SKM-1 (cell line): ENCODE results near the gene ABCA2.

Source experiments
- DNase-seq: peaks from one replicate; lab custom pipeline; 2025; ENCODE audit not compliant: unreplicated experiment; lab: John Stamatoyannopoulos, UW

The ABCA2 gene

DNA sequence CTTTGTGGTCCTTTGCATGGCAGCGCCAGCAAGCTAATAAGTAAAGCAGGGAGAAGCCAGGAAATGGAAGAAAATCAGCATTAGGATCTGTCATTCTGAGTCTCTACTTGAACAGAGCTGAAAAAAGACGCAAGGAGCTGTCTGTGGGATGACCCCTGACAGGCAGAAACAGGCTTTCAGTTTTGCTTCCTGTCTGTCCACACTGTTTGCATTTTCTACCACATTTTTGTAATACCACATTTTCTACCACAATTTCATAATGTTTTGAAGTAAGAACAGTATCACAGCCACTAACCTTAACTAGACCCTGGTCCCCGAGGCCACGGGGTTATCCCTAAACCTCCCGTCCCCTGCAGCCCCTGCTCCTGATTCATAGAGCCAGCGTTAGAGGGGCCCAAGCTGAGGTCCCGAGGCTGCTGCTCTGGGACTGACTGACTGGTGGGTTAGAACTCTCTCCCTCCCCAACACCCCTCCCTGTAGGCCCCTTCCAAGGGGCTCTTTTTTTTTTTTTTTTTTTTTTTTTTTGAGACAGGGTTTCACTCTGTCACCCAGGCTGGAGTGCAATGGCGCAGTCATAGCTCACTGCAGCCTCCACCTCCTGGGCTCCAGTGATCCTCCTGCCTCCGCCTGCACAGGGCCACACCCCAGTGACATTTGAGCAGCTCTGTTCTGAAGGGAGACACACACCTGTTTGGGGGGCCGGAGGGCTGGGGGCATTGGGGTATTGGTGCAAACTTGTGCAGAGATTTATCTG is 27.7 kb downstream of the ABCA2 start:
- DNase-seq = peak; percentile 85

DNA sequence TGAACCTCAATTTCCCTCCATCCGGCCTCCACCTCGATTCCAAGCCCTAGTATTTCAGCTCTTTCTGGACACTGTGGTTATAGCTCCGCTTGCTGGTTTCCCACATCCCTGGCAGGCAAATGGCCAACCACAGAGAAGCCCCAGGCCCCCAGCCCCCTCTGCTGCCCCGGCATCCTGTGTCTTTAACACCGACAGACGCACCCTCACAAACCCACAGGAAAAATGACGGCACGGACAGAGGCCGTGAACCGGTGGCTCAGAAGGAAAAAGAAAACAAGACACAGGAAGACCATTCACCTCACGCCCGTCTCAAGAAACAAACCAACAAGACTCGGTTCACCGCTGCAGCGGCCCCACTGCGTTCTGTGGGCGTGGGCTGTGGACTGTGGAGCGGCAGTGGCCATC is 30.2 kb downstream of the ABCA2 start:
- no peak for DNase-seq

DNA sequence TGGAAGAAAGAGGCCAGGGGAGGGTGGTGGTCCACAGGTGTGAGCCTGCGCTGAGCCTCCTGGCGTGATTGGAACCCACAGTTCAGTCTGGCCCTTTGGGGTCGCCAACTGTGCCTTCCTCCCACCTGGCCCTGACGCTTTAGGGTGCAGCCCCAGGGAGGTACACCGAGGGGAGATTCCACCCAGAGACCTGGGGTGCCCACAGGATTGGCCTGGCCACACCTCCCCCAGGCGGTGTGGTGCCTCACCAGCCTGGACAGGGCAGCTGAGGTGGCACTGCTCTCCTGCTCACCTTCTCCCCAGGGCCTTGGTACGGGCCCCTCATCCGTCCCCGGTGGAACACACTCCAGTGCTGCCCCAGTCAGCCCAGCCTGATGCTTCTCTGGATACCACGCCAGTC is 30.7 kb downstream of the ABCA2 start:
- DNase-seq = no peak

DNA sequence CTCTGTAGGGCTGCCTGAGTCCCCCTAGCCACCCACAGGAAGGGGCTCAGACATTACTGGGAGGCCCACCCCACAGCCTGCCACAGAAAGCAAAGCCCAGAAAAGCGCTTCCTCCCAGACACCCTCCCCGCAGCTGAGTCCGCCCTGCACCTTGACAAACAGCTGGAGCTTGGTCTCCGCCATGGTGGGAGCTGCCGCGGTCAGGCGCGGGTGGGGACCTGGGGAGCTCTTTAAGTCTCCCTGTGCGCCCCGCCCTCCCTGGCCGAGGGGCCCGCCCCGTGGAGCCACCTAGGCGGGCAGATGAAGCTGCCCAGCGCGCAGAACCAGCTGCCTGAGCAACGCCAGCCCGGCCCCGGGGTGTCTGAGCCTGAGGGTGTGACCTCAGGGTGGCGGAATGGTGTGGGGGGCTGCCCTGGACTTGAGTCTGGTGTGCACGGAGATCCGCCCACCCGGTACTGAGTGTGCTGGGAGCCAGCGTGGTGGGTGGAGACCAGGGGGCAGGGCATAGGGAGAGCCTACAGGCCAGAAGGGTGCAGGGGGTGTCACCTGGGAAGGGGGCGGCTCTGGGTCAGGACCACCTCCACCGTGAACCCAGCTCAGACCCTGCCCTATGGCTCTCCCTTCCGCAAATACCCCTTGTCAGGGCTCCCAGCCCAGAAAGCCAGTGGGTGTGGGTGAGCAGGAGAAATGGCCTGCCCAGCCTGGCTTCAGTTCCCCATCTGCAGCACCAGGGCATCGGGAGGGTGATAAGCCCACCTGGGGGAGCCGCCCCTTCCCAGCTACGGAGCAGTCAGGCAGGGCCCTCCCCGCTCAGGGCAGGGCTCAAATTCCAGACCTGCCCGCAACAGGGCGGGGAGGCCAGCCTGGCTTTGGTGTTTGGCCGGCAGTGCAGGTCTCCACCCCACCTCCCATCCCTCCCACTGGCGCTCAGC is 31.4 kb downstream of the ABCA2 start, which contains the start of gene CLIC3:
CLIC3 (minus strand) TSS at position 208 of the 932 bp plus-strand sequence; CDS start at position 183, 25 bp downstream.
- DNase-seq = no peak

DNA sequence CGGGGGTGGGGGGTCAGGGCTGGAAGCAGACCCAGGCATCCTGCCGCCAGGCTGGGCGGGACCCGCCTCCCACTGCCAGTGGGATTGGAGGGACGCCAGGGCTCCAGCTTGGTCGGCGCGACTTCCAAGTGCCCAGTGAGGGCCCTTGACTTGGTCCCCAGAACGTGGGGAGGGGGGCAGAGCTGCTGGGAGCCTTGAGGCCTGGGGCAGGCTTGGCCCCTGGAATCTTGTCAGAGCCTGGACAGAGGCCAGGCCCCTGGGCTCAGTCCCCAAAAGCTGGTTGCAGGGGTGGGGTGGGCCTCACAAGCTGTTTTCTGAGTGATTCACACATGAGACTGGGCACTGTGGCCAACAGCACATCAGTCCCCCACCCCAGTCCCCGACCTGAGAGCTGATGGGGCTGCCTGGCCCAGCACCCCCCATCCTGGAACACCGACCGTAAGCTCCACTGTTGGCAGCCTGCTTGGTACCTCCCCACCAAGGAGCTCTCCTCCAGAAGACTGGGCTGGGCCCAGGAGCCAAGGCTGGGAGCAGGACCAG is 32.2 kb downstream of the ABCA2 start:
- DNase-seq = no peak

DNA sequence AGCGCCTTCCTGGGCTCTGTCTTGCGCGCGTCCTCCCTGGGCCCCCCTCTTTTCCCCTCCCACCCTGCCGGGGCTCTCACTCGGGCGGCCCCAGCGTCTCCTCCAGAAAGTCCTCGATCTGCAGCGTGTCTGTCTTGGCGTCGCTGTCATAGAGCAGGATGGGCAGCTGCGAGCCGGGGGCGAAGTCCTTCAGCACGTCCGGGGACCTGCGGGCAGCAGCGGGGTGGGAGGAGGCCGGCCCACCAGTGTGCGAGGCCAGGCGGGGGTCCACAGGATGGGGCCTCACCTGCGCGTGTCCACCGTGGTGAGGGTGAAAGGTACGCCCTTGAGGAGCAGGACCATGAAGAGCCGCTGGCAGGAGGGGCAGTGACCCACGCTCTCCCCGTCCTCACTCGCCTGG is 32.7 kb downstream of the ABCA2 start:
- no peak for DNase-seq

DNA sequence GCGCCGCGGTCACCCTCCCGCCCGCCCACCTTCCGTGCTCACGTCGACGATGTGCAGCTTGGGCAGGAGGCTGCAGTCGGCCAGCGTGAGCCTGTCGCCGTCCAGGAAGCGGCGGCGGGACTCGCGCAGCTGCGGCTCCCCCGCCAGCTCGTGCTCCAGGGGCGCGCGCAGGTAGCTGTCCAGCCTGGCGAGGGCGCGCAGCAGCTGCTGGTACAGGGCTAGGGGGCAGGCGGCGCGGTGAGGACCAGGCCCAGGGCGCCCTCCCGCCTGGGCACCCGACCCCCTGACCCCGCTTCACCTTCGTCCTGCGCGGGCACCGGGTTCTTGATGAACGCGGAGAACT is 33.2 kb downstream of the ABCA2 start:
- no peak for DNase-seq

DNA sequence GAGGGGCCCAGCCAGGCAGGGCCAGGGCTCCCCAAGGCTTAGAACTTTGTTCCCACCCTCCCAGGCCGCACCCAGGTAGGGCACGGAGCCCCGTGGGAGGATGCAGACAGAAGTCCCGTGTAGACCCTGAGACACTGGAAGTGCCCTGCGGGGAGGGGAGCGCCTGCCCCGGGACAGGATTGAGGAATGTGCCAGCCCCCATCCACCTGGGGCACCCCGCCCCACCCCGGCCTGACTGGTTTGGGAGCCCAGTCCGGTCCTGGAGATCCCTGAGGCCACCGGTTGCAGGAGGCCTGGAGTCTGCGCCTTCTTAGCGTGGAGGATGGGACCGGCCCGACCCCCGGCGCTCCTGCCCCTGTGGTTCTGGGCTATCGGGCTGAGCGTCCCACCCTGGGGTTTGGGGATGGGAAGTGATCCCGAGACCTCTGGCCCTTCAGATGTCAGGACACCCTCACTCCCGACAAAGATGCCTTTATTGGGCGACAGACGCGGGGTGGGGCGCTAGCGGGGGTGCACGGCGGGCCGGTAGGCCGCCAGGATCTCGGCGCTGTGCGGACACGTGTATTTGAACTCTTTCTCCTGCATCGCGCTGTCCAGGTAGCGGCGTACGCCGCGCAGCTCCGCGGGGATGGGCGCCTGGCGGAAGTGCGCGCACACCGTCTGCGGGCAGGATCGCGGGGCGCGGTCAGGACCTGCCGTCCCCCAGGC is 33.7 kb downstream of the ABCA2 start:
- no peak for DNase-seq

DNA sequence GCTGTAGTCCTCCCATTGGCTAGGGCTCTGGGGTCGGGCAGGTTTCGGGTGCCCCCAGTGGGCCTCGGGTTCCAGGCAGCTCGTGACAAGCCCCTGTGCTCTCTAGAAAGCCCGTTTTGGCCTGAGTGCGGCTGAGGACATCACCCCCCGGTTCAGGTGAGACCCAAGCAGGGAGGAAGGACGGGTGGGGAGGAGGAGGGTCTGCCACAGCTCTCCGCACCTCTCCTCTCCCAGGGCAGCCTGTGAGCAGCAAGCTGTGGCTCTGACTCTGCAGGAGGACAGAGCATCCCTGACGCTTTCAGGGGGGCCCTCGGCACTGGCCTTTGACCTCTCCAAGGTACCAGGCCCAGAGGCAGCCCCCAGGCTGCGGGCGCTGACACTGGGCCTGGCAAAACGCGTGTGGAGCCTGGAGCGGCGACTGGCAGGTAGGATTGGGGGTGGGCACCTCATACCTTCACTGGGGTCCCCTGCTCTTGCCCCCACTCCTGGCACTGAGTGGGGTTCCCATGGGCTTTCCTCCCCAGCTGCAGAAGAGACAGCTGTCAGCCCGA is 35.1 kb downstream of the ABCA2 start:
- DNase-seq = no peak

DNA sequence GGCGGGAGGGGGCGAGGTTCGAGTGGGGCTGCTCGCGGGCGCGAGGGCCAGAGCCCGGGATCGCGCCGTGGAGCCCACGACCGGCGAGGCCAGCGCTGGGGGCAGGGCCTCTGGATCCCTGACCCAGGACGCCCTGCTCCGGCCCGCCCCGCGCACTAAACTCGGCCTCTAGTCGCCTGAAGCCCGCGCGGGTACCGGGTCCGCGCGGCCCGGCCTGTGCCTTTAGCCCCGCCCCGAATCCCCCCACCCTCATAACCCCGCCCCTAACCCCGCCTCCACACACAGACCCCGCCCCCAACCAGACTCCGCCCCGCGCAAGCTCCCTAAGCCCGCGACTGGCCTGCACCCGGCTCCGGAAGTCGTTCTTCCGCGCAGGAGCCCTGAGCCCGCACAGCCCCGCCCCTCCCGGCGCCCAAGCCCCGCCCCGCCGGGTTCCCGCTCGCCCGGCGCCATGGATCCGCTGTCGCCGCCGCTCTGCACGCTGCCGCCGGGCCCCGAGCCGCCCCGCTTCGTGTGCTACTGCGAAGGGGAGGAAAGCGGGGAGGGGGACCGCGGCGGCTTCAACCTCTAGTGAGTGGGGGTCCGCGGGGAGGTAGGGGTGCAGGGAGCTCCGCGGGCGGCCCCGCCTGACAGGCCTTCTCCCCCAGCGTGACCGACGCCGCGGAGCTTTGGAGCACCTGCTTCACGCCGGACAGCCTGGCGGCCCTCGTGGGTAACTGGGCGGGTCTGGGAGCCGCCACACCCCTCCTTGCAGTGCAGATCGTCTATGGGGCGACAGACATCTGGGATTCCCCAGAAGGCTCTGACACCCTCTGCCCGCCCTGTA is 35.8 kb downstream of the ABCA2 start, which contains the start of gene PAXX:
PAXX (plus strand) TSS at position 430 of the 826 bp plus-strand sequence; CDS start at position 452, 22 bp downstream.
- peak; percentile 85 for DNase-seq

DNA sequence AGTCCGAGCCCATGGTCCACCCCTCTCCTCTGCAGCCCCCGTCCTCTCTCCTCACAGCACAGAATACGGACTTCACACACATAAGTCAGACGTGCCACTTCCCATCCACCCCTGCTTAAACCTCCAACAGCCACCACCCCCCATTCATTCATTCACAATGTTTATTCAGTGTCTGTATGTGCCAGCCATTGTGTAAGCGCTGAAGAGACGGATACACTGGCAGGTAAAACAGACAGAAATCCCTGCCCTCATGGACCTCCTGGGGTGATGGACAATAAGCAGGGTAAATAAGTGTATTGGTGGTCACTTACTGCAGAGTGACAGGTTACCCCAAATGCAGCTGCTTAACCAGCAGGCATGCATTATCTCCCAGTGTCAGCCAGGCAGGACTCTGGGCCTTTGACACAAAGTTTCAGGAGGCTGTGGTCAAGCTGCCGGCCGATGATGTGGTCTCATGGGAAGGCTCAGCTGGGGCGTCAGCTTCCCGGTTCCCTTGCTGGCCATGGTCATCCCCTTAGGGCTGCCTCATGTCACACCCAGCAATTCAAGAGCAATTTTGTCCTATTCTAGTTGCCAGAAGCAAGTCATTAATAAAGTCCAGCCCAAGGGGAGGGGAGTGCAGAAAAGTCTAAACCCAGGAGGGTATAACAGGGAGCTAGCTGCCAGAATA is 37.7 kb downstream of the ABCA2 start:
- no peak for DNase-seq

DNA sequence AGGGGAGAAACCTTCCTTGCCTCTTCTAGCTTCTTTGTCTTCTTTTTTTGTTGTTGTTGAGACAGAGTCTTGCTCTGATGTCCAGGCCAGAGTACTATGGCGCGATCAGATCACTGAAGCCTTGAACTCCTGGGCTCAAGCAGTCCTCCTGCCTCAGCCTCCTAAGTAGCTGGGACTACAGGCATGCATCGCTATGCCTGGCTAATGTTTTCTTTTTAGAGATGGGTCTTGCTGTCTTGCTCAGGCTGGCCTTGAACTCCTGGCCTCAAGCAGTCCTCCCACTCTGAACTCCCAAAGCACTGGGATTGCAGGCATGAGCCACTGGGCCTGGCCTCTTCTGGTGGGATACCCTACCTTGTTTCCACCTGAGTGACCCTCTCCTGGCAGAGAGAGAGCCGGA is 39.2 kb downstream of the ABCA2 start:
- no peak for DNase-seq

DNA sequence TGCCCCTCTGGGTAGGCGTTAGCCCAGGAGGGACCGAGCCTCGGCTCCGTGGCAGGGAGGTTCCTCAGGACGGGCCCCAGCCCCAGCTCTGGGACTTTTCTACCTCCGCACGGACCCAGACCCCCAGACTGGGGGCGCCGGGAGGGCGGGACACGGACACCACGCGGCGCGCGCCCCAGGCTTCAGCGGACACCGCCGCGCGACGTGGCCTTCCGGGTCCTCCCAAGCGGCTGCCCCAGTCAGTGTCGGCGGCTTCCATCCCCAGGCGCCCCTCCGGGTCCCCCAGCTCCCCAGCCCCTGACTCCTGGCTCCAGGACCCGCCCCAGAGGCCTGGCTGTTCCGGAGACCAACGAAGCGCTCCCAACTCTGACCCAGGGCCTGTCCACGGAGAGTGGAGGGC is 42.2 kb downstream of the ABCA2 start:
- no peak for DNase-seq

DNA sequence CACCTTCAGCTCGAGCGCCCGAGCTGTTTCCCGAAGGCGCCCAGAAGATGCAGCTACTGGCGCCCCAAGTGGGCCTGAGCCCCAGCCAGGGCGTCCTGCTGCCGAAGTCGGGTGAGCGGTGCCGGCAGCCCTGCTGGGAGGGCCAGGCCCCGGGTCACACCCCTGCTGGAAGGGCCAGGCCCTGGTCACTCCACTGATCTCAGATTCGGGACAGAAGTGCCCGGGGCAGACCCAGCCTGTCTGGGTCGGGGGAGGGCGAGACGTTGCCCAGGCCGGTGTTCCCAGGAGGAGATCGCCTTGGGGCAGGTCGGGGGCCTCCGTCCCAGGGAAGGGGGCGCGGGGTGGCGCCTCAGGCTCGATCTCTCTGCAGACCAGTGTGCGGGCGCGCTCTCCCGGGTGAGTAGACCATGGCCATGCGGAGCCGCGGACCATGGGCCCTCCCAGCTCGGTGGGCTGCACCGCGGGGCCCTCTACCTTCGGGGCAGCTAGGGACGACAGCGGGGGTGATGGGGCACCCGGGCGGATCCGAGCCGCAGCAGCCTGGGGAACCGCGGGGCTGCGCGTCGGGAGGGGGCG is 42.9 kb downstream of the ABCA2 start:
- DNase-seq = no peak

DNA sequence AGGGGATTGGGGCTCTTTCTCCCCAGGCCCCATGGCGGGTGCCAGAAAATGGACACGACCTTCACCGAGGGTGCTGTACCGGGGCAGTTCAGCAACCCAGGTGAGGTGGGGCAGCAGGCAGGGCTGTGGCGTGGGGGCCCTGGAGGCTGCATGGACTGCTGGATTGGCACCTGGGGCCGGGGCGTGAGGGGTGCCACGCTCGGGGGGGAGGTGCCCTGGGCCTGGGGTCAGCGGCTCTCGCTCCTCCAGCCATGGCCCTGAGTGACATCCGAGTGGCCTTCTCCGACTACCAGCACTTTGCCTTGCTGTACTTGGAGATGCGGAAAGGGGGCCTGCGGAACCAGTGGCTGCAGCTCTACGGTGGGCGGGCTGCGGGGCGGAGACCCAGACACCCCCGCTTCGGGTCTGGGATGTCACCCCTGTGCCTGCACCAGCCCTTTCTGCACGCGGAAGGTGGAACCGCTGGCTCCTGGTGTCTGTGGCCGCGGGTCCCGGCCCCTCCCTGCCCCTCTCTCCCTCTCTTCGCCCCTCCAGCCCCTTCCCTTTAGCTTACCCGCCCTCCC is 43.5 kb downstream of the ABCA2 start:
- DNase-seq = no peak

DNA sequence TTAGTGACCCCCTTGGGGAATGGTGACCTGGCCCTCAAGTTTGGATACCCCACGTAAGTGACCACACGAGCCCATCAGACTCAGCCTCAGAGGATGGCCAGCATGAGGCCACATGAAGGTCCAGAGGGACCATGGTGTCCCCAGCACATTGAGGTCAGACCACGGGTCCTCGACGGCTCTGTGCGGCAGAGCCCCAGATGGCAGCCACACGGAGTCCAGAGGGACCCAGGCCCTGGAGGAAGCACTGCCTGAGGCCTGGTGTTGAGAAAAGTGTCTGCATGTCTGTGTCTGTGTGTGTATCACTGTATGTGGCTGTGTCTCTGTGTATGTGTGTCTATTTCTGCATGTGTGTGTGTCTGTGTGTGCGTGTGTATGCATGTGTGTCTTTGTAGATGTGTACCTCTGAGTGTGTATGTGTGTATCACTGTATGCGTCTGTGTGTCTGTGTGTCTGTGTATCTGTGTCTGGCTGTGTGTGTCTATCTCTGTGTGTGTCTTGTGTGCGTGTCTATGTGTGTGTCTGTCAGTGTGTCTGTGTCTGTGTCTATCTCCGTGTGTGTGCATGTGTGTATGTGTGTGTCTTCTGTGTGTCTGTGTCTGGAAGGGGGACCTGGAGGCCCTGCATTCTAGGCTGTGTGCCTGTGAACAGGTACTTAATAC is 44.3 kb downstream of the ABCA2 start:
- no peak for DNase-seq

DNA sequence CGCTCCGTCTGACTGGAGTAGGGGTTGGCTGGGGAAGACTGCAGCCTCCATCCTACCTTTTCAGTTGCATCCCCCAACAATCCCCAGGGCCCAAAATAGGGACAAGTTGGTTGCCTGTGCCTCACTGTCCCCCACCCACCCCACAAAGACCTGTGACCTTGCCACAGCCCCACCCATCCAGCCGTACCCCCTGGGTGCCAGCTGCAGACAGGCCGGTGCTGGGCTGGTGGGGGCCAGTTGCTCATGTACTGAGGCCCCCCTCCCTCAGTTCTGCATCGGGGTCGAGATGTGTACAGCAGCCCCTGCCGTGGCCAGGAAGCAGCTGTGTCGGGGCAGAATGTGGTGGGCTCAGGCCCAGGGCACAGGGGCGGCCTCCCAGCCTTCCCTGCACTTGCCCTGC is 44.9 kb downstream of the ABCA2 start:
- no peak for DNase-seq
